ENCODE results near the gene PTPRE.

- TF ChIP-seq EZH2 (IDR thresholded peaks at IDR 0.05) (no peak), POLR2AphosphoS5 (IDR thresholded peaks at IDR 0.05; ENCODE audit: borderline replicate concordance, low read depth, low read length) (no peak)
These were observed 164.0 kb downstream of the PTPRE start for GRCh38 chr10:128070721-128071416.
